GM19035 (cell line): ENCODE data around the gene PRODH.
"Not testable (repeated sequence)": the region's sequence is repeated elsewhere in the genome, so short reads cannot be mapped to it uniquely, and the experiment has no call there.

Experiments
- ATAC-seq: cut with Tn5 transposase; IDR thresholded peaks from one replicate; pipeline ENCODE4 v1.9.1; 2021; ENCODE audit not compliant: unreplicated experiment

Gene PRODH

DNA sequence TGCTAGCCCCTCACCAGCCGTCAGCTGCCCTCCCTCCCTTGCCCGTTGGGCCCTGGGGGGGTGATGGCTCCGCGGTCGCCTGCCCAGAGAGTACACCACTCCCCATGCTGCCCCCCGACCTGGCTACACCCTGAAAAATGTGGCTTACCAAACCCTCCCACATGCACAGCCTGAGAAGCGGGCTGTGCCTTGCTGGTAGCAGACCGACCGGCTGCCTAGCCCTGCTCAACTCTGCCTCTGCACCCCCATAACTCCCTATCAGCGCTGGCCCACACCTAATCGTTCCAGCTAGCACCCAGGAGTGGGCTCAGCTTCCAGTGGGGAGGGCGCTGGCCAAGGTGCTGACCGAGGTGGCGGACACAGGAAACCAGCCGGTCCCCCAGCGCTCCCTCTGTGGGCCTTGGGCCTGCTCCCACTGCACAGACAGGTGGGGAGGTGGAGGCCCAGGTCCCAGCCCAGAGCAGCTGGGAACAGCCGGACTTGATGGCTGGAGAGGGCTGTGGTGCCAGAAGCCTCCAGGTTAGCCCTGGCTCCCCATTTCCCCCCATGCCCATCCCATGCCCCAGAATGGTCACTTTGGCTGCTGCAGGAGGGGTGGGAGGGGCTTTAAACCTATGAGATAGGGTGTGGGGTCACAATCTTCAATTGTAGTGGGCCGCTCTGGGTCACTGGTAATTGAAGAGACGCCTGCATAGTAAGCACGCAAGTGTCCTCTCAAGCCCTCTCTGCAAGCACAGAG lies 32.1 kb upstream of the PRODH start:
- ATAC-seq: no peak

DNA sequence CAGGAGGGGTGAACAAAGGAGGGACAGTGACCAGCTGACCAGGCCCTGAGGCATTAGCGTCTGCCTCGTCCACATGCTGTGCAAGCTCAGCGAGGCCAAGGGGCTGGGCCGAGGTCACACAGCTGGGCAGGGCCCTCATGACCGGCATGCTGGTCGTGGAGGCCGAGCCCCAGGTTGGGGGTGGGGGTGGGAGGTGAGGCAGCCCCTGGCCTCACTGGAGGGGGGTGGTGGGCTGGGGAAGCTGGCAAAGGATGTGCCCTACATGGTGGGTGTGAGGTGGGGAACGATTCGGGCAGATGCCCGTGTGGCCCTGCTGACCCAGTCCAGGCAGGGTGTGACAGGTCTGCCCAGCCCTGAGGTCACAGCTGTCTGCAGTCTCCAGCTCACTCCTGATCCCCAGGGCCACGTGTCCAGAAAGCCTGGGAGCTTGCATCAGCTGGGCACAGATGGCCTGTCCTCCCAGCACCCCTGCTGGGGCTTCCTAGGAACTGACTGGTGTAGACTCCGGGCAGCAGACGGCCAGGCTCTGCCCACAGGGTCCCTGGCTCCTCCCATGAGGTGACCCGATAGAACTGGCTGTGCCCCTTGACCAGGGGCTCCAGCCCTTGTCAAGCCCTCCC lies 31.4 kb upstream of the PRODH start:
- not testable (repeated sequence) for ATAC-seq

DNA sequence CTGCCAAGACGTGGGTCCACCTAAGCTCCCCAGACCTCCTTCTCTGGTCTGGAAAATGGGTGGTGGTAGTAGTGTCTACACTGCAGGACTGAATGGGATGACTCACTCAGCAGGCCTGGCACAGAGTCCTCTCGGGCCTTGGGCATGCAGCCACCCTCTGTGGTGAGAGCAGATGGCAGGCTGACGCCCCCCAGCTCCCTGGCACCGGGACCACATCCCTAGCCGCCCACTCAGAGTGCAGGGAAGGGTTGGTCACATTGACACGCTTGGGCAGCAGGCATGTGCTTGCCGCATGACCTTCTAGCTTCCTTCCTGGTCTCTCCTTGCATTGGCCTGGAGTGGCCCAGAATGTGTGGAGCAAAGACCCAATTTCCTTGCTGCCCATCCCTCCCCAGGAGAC lies 30.7 kb upstream of the PRODH start:
- no peak for ATAC-seq

DNA sequence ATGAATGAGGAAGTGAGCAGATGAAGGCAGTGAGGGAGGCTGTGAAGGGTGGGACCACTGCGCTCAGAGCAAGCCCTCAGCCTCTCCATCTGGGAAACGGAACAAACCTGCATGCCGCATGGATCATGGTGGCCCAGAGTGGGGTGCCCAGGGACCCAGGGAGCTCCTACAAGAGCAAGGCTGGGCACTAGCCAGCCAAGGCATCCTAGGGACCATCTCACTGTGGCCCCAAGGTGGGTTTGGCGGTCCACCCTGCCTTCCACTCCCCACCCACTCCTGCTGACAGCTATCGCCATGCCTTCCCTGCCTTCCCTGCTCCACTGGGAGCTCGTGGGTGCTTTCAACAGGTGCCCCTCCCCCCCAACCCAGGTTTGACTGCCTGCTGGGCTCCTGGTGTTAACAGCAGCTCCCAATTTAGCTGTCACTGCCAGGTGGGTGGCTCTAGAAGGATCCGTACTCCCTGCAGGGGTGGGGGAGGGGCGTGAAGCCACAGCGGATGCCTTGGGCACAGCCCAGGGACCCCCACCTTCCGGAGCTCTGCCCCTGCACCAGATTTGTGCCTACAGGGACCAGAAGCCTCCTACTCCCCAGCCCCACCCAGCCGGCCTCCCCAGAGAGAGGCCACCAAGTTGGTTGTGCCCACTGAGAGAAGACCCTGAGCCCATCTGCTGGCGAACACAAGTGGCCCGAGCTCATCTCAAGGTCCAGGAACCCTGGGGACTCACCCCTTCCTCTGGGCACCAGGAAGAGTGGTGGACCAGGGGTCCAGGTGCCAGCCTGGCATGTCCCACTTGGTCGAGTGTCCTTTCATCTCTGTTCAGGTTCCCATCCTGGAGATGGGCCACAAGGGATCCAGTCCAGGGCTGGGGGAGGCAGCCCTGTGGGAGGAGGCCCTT lies 29.7 kb upstream of the PRODH start:
- ATAC-seq: no peak

DNA sequence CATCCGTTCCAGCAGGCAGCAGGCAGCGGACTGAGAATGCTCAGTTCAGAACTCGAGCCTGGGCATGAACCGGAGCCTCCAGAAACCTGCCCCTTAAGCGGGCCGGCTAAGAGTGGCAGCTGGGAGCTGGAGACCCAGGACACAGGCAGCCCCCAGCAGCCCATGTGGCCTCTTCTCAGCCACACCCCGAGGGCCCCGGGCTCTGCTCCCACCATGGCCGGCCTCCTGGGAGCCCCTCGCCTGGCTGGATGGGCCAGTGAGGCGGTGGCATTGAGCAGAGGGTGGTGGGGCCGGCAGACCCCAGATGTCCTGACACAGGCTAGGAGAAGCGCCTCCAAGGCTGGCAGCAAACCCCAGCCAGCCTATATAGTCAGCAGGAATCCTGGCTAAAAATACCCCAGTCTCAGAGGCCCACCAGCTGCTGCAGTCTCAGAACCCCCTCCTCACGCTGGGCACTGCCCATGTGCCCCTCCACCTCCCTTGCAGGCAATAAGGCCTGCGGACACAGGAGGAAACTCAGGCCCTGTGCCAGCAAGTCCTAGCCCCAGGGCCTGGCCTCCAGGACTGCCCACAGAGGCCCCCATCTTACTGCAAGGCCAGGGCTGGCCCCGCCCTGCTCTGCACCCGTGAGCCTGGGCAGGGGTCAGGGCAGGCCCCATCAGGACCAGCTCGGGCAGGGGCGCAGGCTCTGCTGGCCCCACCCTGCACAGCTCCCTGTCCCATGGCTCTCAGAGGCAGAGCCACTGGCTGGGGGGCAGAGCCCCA lies 28.6 kb upstream of the PRODH start:
- not testable (repeated sequence) for ATAC-seq

DNA sequence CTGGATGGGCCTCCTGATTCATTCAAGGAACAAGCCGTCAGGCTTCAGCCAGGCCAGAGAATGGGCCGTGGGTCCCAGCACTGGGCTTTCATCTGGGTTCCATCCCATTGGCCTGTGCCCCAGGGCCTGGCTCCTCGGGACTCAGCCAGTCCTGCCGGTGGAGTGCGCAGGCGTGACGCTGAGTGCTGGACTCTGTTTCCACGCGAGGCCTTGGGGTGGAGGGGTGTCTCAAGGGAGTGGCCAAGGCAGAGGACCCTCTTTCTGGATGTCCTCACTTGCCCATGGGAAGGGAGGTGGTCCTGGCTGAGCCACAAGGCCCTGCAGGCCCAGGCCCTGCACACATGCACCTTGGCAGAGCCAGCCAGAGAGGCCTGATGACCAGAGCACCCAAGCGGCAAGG lies 28.0 kb upstream of the PRODH start:
- ATAC-seq: not testable (repeated sequence)

DNA sequence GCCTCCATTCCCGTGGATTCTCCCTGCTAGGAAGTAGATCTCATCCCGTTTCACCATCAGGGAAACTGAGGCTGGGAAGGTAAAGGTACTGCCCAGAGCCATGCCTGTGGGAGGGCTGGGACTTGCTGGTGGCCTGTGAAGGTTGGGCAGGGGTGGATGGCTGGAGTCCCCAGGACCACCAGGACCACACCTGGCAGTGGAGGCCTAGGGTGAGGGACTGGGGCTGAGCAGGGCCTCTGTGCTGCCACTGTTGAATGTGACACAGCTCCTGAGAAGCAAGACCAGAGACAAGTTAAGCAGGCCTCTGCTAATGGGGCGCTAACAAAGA lies 26.2 kb upstream of the PRODH start:
- no peak for ATAC-seq

DNA sequence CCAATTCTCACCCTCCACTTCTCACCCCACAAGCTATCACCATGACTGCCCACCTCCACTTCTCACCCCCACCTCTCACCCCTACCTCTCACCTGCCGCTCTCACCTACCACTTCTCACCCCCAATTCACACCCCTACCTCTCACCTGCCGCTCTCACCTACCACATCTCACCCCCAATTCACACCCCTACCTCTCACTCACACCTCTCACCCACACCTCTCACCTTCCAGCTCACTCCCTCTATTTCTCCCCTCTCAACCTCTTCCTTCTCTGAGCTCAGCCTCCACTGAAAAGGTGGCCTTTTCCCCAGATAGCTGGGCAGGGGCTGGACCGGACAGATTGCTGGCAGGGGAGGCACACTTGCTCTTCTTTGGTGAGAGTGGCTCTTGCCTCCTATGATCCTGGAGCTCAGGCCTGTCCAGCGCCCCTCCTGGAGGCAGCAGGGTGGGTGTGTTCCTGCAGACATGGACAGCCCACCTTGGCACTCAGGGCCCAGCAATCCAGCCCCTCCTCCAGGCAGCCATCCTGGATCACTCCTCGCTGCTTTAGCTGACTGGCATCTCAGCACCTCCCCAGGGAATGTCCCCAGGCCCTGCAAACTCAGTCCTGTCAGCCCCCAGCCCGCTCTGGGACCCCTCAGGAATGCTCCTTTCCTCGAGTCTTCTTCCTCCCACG lies 25.7 kb upstream of the PRODH start:
- not testable (repeated sequence) for ATAC-seq

DNA sequence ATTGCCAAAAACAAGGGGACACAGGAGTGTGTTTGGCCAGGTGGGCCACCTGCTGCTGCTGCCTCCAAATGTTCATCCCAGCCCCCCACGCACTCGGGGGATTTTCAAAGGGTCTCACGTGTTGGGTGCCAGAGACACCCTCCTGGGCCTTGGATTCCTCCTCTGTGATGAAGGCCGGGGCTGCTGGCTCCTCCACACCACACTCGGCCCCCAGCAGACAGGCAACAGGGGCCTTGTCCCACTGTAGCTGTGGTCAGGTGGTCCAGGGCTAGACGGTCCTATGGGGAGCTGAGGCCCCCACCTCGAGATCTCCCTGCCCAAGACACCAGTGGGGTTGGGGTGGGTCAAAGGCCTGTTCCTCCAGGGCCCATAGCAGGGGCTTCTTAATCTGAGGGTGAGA lies 25.1 kb upstream of the PRODH start:
- ATAC-seq: not testable (repeated sequence)

DNA sequence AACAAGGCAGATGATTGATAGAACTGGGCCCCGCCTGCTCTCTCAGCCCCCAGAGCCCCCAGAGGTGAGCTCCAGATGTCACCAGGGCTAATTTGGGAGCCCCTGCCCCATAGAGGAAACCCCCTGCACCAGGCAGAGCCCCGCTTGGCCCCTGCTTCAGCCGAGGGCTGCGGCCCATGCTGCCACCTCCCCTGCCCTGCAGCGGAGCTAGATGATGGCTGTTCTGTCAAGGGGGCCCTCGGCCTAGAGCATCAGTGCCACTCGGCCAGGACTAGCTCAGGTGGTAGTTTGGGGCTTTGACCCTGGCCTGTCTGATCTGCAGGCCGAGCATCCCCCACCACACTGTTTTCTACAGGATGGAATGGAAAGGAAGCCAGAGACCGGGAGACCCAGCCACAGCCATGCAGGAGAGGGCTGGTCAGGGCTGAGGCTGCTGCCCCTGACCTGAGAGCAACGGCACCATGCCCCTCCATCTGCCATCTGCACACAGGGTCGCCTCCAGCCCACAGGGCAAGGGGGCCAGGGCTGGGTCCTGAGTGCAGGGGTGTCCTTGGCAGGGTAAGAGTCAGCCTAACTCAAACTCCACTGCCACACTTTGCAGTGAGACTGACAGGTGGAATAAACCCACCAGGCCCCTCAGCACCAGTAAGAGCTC lies 24.2 kb upstream of the PRODH start:
- ATAC-seq: not testable (repeated sequence)

DNA sequence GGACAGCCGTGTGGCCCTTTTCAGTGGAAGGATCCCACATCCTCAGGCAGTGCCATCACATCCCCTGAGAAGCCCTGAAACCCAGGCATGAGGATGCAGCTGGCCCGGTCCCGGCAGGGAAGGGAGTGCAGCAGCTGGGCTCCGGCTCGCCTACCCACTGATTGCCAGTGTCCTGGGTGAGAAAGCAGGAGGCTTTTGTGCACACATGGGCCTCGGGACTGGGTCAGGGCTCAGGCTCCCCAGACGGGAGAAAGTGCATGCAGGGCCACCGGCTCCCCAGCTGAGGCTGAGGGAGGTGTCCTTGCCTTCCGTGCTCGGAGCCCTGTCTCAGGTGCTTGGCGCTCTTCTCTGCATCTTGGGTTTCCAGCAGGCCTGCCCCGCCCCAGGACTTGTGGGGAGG lies 23.6 kb upstream of the PRODH start:
- ATAC-seq: not testable (repeated sequence)

DNA sequence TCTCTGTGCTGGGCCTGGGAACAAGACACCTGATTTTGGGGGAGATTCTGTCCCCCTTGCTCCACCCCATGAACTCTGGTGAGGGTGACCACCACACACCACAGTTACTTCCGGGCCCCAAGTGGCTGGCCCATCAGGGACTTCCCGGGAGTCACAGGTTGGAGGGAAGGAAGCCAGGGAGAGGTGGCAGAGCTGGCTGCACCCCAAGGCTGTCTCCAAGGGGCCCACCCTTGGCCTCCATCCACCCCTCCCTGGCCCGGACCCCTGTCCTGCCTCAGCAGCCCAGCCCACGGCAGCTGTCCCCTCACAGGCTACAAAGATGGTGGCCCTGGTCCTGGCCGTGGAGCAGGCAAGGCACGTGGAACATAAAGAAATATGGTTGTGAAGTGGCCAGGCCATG lies 23.2 kb upstream of the PRODH start:
- not testable (repeated sequence) for ATAC-seq

DNA sequence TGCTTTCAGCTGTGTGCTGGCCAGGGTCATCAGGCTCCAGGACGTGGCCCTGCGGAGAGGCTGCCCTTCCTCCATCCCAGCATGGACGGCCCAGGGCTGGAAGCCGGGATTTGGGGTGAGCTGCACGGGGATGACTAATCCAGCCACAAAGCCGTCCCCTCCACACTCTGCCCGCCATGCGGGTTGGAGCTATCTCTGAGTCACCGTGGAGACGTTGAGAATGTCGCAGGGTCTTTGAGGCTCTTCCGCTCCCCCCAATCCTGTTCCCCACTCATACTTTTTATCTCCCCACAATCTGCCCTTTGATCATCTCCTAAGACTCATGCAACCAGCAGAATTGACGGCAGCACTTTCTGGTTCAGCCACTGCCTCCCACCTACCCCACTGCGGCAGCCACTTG lies 22.6 kb upstream of the PRODH start:
- not testable (repeated sequence) for ATAC-seq

DNA sequence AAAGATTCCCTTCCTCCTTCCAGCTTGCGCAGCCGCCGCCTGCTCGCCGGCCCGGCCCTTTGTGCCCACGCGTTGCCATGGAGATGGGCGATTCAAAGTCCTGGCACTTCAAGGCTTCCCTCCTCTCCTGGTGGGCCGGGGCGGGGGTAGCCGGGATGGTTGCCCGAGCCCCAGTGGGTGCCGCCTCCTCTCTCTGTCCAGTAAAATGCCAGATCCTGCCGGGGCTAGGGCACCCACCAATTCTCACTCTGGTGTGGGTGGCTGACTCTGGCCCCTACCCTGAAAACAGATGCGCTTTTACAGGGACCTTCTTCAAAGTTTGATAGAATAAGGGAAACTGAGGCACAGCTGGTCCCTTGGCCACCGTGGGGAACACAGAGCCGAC lies 22.2 kb upstream of the PRODH start:
- ATAC-seq: not testable (repeated sequence)

DNA sequence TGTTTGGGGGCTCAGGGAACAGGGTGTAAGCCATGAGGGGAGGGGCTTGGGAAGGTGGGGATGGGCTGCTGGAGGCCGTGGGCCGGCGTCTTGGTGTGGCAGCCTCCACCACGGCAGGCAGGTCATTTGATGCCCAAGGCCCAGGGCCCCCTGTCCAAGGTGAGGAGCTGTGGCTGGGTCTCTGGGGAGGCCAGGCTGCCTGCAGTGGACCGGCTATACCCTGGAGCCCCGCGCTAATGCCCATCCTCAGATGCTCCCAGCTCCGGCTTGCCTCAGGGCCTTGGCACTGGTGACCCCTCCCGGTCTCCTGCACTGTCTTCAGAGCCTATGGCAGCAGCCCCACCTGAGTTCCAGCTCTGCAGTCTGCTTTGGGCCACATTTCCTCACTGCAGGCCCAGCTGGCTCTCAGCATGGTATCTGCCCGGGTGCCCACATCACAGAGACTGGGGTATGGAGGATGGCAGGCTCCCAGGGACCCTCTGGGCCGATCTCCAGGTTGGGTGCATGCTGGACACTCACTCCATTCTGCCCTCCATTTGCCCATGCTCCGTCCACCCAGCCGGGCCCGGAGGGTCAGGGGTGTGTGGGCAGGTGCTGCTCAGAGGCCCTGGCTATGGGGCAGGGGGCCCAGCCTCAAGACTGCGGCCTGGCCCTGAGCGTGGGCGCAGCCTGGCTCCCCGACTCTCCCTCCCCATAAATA lies 21.7 kb upstream of the PRODH start:
- ATAC-seq: not testable (repeated sequence)

DNA sequence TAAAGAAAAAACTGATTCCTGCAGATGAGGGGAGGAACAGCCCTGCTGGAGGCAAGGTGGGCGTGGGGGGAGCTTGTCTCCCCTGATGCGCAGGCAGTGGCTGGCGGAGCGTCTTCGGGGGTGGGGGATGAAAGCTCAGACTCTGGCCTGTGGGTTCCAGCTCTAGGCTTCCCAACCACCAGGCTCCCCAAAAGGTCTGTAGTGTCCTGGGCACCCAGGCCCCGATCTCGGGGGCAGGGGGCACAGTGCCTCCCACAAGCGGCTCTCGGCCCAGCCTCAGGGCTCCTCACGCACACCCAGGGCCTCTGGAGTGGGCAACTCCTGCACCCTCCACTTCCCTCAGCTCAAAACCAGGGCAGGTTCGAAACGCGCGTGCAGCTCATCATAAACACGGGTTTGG lies 20.9 kb upstream of the PRODH start:
- not testable (repeated sequence) for ATAC-seq

DNA sequence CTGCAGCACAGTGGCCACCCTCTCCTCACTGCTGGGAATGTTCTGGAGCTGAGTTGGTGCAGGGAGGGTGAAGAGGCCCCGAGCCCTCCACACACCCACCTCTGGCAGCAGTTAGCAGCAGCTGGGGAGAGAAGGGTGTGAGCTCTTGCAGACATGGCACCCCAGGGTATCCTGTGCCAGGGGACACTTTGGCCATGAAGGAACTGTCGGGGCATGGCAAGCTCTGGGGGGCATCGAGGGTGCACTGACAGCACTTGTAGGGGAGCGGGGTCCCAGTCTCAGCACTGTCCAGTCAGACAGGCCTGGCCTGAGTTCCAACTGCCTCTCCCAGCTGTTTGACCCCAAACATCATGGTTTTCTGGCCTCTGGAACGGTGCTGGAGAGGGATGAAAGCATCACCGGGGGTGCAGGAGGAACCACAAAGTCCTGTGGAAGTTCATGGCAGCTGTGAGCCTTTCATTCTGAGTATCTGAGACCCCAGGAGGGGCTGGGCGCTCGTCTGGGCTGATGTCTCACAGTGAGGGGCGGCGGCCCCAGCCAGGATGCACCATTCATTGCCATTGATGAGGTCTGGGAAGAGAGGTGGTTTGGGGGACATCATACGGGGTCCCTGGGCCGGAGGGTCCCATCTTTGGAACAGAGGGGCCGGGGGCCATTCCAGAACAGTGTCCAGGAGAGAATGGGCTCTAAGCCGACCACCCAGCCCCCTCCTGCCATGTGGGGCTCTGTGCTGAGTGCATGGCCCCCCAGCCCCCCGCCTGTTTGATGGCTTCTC lies 20.2 kb upstream of the PRODH start:
- ATAC-seq: not testable (repeated sequence)

DNA sequence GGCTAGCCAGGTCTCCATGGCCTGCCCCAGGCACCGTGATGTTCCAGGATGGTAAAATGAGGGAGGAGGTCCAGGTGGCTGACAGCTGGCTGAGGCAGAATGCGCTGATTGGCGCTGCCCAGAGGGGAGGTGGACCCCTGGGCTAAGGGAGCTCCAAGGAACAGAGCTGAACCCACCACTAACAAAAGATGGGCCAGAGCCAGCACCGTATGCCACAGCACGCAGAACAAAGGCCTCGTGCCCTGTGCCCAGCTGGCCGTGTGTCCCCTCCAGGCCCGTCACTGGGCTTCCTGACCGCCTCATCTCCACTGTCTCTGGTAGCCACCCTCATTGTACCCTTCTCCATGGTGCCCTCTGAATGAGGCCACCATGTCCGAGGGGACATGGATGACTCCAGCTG lies 19.6 kb upstream of the PRODH start:
- no peak for ATAC-seq
